Panc1 (cell line): ENCODE results near the gene ZNF497. TPM values are rescaled to one million over a fixed set of nuclear protein-coding genes. Genes with fewer than 3 reads are reported as not detected.

Experiments used
- ATAC-seq: fragments of 200-7000 bp; cut with Tn5 transposase; 2 replicates; pipeline ENCODE4 v1.9.1; 2020; ENCODE audit warnings: mild to moderate bottlenecking, moderate library complexity
- BruUV-seq: library from RNA; stranded (reverse); fragments of 400-500 nt; replicated peaks from 2 replicates; lab custom pipeline; 2021; lab: Mats Ljungman, UMichigan
- CTCF ChIA-PET: fragments of 300-600 bp; sonication (Branson Sonifier 250); formaldehyde crosslinking; loops from one replicate; lab custom pipeline; 2022; ENCODE audit warnings: antibody characterized with exemption; lab: Charles Lee
- POLR2A ChIA-PET: fragments of 300-600 bp; sonication (Branson Sonifier 250); formaldehyde crosslinking; loops from one replicate; lab custom pipeline; 2022; ENCODE audit warnings: antibody characterized with exemption; lab: Charles Lee
- DNase-seq: peaks from one replicate; pipeline ENCODE4 v3.0.0-alpha.2; 2010; ENCODE audit warnings: low read depth, low spot score
- H3K27ac ChIP-seq: 2 replicates; pipeline ENCODE4 v1.5.1; 2011; ENCODE audit warnings: mild to moderate bottlenecking, low read length, inconsistent platforms
- H3K27me3 ChIP-seq: fragments of 200-500 bp; sonication (Bioruptor generic); 2 replicates; pipeline ENCODE4 v1.6.0; 2014; ENCODE audit warnings: low read length, inconsistent platforms; ENCODE audit not compliant: control insufficient read depth, insufficient read depth
- H3K36me3 ChIP-seq: fragments of 200-500 bp; sonication (Bioruptor generic); 2 replicates; pipeline ENCODE4 v1.5.1; 2014; ENCODE audit warnings: inconsistent platforms, mild to moderate bottlenecking, low read length, moderate library complexity; ENCODE audit not compliant: control insufficient read depth, insufficient read depth
- H3K4me1 ChIP-seq: 2 replicates; pipeline ENCODE4 v1.5.1; 2011; ENCODE audit warnings: inconsistent platforms, mild to moderate bottlenecking, low read length, moderate library complexity; ENCODE audit not compliant: control insufficient read depth, insufficient read depth
- H3K4me3 ChIP-seq, 2 experiments: 2 replicates each; pipeline ENCODE4 v1.5.1; 2011 to 2012; ENCODE audit warnings: low read depth in 2 of 2, low read length in 2 of 2, mild to moderate bottlenecking in 2 of 2, inconsistent platforms in 1 of 2, moderate library complexity in 1 of 2
- H3K9me3 ChIP-seq: fragments of 200-500 bp; sonication (Bioruptor generic); 2 replicates; pipeline ENCODE4 v1.5.1; 2014; ENCODE audit warnings: low read depth, mild to moderate bottlenecking, inconsistent platforms, low read length, moderate library complexity; ENCODE audit not compliant: control insufficient read depth, insufficient read depth
- POLR2AphosphoS5 ChIP-seq: IDR thresholded peaks from 2 replicates; pipeline ENCODE4 v1.6.1; 2012; ENCODE audit warnings: mild to moderate bottlenecking, low read depth, low read length, moderate library complexity
- SIN3A ChIP-seq: IDR thresholded peaks from 2 replicates; pipeline ENCODE4 v1.6.1; 2012; ENCODE audit warnings: low read depth, mild to moderate bottlenecking, low read length, moderate library complexity, borderline replicate concordance; ENCODE audit not compliant: insufficient read depth
- TCF7L2 ChIP-seq: IDR thresholded peaks from 2 replicates; pipeline ENCODE4 v1.6.1; 2011; ENCODE audit warnings: mild to moderate bottlenecking, low read depth, low read length, inconsistent platforms
- in situ Hi-C: cut with HindIII; loops from 2 replicates; pipeline ENCODE4 v1.10.0; 2016; ENCODE audit warnings: low sequenced_read_pairs, low pct_unique_long_range_greater_than_20kb
- intact Hi-C: fragments of 100-400 bp; cut with micrococcal nuclease; formaldehyde crosslinking; loops from one replicate; pipeline ENCODE4 v1.10.0; 2022; ENCODE audit not compliant: unreplicated experiment
- total RNA-seq: library from RNA; stranded (reverse); gene quantifications from one replicate; pipeline ENCODE4 v1.2.1, GENCODE V29; 2021; ENCODE audit not compliant: unreplicated experiment
- TF ChIP-seq, protein P1 (sequence below), 2 experiments: IDR thresholded peaks; 2 replicates each; pipeline ENCODE4 v1.6.1; 2011 to 2012; ENCODE audit warnings: low read depth in 2 of 2, control low read depth in 1 of 2, low read length in 1 of 2, mild to moderate bottlenecking in 1 of 2, moderate library complexity in 1 of 2; ENCODE audit not compliant: insufficient read depth in 1 of 2
- TF ChIP-seq, protein P2 (sequence below): fragments of 450-650 bp; IDR thresholded peaks from 2 replicates; pipeline ENCODE4 v1.5.1; 2017; ENCODE audit warnings: mild to moderate bottlenecking

Gene ZNF497
- total RNA-seq, 1 experiment from 2014 or later: 1.9 TPM

DNA sequence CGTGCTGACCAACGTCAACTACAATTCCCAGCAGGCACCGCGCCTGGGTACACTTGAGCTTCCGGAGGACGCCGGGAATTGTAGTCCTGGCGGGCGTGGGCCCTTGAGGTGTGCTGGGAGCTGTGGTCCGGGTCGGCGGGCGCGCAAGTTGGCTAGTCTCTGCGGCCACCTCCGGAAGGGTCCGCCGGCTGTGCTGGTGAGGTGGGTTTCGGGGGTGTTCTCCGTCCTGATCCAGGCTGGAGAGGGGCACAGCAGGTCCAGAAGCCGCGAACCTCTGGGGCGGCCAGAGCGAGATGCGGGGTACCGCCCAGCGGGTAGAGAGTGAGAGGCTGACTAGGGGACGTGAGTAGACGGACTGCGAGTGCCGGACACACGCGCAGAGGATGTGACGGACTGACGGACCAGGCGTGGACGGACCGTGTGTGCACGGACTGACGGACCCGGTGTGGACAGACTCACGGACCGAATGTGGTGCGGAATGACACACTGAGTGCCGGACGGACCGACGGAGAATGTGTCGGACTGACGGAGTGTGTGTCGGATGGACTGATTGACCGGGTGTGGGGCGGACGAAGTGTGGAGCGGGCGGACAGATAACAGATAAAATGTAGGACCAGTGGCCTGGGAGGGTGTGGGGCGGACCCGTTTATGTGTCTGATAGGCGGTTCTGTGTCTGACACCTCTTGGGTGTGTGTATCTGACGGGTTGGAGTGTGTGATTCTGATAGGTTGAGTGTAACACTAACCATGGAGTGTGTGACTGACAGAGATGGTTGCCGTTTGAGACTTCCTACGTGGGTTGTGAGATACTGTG, 35.4 kb downstream of the ZNF497 start, which contains the start of gene ZSCAN22:
TSS of gene ZSCAN22 (plus strand) at position 81 of the 813 bp plus-strand sequence. CDS start 7,809 bp downstream, outside the sequence.
- CTCF ChIA-PET: interaction anchor here (0.7 to 1.0 kb wide), 2 partner anchors 156 to 234 kb away, joined by 3 to 6 read pairs; no protein-coding TSS in a partner anchor
- peak; percentile 88 for DNase-seq
- POLR2A ChIA-PET: interaction anchor here (0.6 kb wide), 1 partner anchor 1357 kb away, joined by 5 read pairs; no protein-coding TSS in a partner anchor
- H3K27ac ChIP-seq: peak within 1 kb of the TSS; percentile 90
- H3K9me3 ChIP-seq: no peaks in the 10 kb centered on the region
- H3K4me1 ChIP-seq: peaks cover 23% of the 10 kb centered on the region
- in situ Hi-C loops: no loop called here
- BruUV-seq: TSS peak; percentile 91
- no peaks in the 10 kb centered on the region for H3K27me3 ChIP-seq
- intact Hi-C loops: loop anchor here (5.0 kb wide), 1 partner anchor 60 kb away; the partner anchor contains the start of gene RPS5
- H3K36me3 ChIP-seq: no peaks in the 10 kb centered on the region; the same call in 1 of the 2 replicates
- ATAC-seq: peak; percentile 97
- TF ChIP-seq SIN3A (peak; percentile 91; the same call in 1 of the 2 replicates), TCF7L2 (peak; percentile 87), POLR2AphosphoS5 (peak; percentile 94)
- TF ChIP-seq, protein P1, sequence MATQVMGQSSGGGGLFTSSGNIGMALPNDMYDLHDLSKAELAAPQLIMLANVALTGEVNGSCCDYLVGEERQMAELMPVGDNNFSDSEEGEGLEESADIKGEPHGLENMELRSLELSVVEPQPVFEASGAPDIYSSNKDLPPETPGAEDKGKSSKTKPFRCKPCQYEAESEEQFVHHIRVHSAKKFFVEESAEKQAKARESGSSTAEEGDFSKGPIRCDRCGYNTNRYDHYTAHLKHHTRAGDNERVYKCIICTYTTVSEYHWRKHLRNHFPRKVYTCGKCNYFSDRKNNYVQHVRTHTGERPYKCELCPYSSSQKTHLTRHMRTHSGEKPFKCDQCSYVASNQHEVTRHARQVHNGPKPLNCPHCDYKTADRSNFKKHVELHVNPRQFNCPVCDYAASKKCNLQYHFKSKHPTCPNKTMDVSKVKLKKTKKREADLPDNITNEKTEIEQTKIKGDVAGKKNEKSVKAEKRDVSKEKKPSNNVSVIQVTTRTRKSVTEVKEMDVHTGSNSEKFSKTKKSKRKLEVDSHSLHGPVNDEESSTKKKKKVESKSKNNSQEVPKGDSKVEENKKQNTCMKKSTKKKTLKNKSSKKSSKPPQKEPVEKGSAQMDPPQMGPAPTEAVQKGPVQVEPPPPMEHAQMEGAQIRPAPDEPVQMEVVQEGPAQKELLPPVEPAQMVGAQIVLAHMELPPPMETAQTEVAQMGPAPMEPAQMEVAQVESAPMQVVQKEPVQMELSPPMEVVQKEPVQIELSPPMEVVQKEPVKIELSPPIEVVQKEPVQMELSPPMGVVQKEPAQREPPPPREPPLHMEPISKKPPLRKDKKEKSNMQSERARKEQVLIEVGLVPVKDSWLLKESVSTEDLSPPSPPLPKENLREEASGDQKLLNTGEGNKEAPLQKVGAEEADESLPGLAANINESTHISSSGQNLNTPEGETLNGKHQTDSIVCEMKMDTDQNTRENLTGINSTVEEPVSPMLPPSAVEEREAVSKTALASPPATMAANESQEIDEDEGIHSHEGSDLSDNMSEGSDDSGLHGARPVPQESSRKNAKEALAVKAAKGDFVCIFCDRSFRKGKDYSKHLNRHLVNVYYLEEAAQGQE (IDR thresholded peaks at IDR 0.05; ENCODE audit: insufficient read depth in 1 of 2, low read depth in 2 of 2, low read length in 1 of 2): peak in 1 of 2 experiments; percentile 79; a peak in 2 of 4 replicates
- TF ChIP-seq, protein P2, sequence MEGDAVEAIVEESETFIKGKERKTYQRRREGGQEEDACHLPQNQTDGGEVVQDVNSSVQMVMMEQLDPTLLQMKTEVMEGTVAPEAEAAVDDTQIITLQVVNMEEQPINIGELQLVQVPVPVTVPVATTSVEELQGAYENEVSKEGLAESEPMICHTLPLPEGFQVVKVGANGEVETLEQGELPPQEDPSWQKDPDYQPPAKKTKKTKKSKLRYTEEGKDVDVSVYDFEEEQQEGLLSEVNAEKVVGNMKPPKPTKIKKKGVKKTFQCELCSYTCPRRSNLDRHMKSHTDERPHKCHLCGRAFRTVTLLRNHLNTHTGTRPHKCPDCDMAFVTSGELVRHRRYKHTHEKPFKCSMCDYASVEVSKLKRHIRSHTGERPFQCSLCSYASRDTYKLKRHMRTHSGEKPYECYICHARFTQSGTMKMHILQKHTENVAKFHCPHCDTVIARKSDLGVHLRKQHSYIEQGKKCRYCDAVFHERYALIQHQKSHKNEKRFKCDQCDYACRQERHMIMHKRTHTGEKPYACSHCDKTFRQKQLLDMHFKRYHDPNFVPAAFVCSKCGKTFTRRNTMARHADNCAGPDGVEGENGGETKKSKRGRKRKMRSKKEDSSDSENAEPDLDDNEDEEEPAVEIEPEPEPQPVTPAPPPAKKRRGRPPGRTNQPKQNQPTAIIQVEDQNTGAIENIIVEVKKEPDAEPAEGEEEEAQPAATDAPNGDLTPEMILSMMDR: no peak
- H3K4me3 ChIP-seq: peak within 1 kb of the TSS; percentile 74 to 89

DNA sequence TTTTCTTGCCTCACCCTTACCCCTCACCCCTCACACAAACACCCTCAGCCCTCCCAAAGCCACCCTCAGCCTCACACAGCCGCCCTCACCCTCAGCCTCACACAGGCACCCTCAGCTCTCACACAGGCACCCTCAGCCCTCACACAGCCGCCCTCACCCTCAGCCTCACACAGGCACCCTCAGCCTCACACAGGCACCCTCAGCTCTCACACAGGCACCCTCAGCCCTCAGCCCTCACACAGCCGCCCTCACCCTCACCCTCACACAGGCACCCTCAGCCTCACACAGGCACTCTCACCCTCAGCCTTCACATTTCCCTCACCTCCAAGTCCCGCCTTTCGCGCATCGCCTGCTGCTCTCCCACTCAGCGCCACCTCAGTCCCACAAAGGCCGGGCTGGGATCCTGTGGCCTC, 36.0 kb downstream of the ZNF497 start:
- intact Hi-C loops (loop anchor here (5.0 kb wide), 1 partner anchor 61 kb away; the partner anchor contains the start of gene RPS5), in situ Hi-C loops (no loop called here)
- H3K4me3 ChIP-seq: peak overlapping the region; percentile 74 to 89
- no peaks in the 10 kb centered on the region; the same call in 1 of the 2 replicates for H3K36me3 ChIP-seq
- H3K4me1 ChIP-seq: peaks cover 23% of the 10 kb centered on the region
- no peaks in the 10 kb centered on the region for H3K27me3 ChIP-seq
- no peaks in the 10 kb centered on the region for H3K9me3 ChIP-seq
- POLR2A ChIA-PET: interaction anchor here (0.6 kb wide), 1 partner anchor 1356 kb away, joined by 5 read pairs; no protein-coding TSS in a partner anchor
- H3K27ac ChIP-seq: peak overlapping the region; percentile 90
- no peak for TF ChIP-seq TCF7L2
- TF ChIP-seq, protein P1 (IDR thresholded peaks at IDR 0.05; ENCODE audit: insufficient read depth in 1 of 2, low read depth in 2 of 2, low read length in 1 of 2): no peak
- TF ChIP-seq, protein P2: no peak
- TF ChIP-seq SIN3A: no peak
- TF ChIP-seq POLR2AphosphoS5: no peak
- no TSS peak for BruUV-seq
- CTCF ChIA-PET: interaction anchor here (0.7 to 1.0 kb wide), 2 partner anchors 156 to 233 kb away, joined by 3 to 6 read pairs; no protein-coding TSS in a partner anchor
- peak; percentile 50 for ATAC-seq
- no peak for DNase-seq
